Breast epithelium (tissue), 4 donors: ENCODE measurements around the gene CTDSP1. TPM values are rescaled to one million over a fixed set of nuclear protein-coding genes. Genes with fewer than 3 reads are reported as not detected.

ENCODE experiments used
- DNase-seq, 2 donors: peaks; one replicate each; pipeline ENCODE4 v3.0.0-alpha.2; 2019; ENCODE audit warnings: low spot score in 2 of 2
- H3K27ac ChIP-seq, 2 donors: fragments of 200-600 bp; sonication (generic) in 1 of 2; one replicate each; pipeline ENCODE4 v1.5.1; 2016 to 2019; ENCODE audit warnings: mild to moderate bottlenecking in 1 of 2
- H3K27me3 ChIP-seq, 2 donors: fragments of 200-600 bp; sonication (generic) in 1 of 2; one replicate each; pipeline versions ENCODE4 v1.5.1 to v1.6.0; 2017 to 2019; ENCODE audit warnings: control low read depth in 1 of 2, mild to moderate bottlenecking in 1 of 2
- H3K36me3 ChIP-seq: fragments of 200-600 bp; one replicate; pipeline ENCODE4 v1.5.1; 2019
- H3K4me1 ChIP-seq, 2 donors: fragments of 200-600 bp; sonication (generic); one replicate each; pipeline ENCODE4 v1.5.1; 2016 to 2019; ENCODE audit warnings: control low read depth in 1 of 2
- H3K4me3 ChIP-seq, 3 donors: fragments of 200-600 bp; sonication (generic); 1 replicate in 2 of 3; 2 replicates in 1 of 3; pipeline ENCODE4 v1.5.1; 2016 to 2019; ENCODE audit warnings: mild to moderate bottlenecking in 3 of 3, moderate library complexity in 2 of 3
- H3K9me3 ChIP-seq, 2 donors: fragments of 200-600 bp; sonication (generic) in 1 of 2; one replicate each; pipeline ENCODE4 v1.5.1; 2016 to 2019; ENCODE audit warnings: control low read depth in 1 of 2
- POLR2A ChIP-seq: fragments of 450-650 bp; IDR thresholded peaks from one replicate; pipeline ENCODE4 v1.6.1; 2016; ENCODE audit warnings: antibody characterized with exemption, mild to moderate bottlenecking, moderate library complexity
- POLR2AphosphoS5 ChIP-seq, 3 donors: sonication (generic); formaldehyde crosslinking; IDR thresholded peaks; one replicate each; pipeline ENCODE4 v1.6.1; 2017; ENCODE audit warnings: antibody characterized with exemption in 3 of 3
- intact Hi-C: fragments of 100-400 bp; cut with DNase I; formaldehyde crosslinking; loops from one replicate; pipeline ENCODE4 v1.15.1; 2023; ENCODE audit warnings: low total_unique reads
- total RNA-seq, 3 donors: library from RNA; depleted of rRNA; stranded (reverse); fragments of >200 nt; gene quantifications; one replicate each; pipeline ENCODE4 v1.1.0, GENCODE V29; 2016
- TF ChIP-seq, protein P1 (sequence below), 3 donors: fragments of 450-650 bp; IDR thresholded peaks; one replicate each; pipeline ENCODE4 v1.5.1; 2016 to 2017; ENCODE audit warnings: antibody characterized with exemption in 3 of 3, mild to moderate bottlenecking in 3 of 3, moderate library complexity in 3 of 3

CTDSP1 gene
- total RNA-seq, 3 donors from 2014 or later: 83.9 to 113 (median 95.9) TPM

DNA sequence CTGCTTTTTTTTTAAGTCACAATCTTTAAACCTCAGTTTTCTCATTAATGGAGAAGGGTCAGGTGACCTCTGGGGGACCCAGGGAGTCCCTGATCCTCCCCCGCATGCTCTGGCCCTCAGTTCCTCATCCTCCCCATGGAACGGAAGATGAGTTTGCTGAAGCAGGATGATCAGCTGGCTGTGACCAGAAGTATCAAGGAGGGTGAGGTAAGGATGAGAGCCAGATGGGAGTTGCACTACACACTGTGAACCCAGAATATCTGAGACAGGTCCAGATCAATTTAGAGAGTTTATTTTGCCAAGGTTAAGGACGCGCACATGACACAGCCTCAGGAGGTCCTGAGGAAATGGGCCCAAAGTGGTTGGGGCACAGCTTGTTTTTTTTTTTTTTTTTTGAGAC is 39.2 kb upstream of the CTDSP1 start:
- Histone ChIP-seq H3K4me3 (no peak overlapping the region), H3K4me1 (no peaks in the 10 kb centered on the region), H3K9me3 (no peaks in the 10 kb centered on the region), H3K27ac (no peak overlapping the region), H3K36me3 (no peaks in the 10 kb centered on the region), H3K27me3 (no peaks in the 10 kb centered on the region)
- DNase-seq: no peak
- TF ChIP-seq, protein P1, sequence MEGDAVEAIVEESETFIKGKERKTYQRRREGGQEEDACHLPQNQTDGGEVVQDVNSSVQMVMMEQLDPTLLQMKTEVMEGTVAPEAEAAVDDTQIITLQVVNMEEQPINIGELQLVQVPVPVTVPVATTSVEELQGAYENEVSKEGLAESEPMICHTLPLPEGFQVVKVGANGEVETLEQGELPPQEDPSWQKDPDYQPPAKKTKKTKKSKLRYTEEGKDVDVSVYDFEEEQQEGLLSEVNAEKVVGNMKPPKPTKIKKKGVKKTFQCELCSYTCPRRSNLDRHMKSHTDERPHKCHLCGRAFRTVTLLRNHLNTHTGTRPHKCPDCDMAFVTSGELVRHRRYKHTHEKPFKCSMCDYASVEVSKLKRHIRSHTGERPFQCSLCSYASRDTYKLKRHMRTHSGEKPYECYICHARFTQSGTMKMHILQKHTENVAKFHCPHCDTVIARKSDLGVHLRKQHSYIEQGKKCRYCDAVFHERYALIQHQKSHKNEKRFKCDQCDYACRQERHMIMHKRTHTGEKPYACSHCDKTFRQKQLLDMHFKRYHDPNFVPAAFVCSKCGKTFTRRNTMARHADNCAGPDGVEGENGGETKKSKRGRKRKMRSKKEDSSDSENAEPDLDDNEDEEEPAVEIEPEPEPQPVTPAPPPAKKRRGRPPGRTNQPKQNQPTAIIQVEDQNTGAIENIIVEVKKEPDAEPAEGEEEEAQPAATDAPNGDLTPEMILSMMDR (IDR thresholded peaks at IDR 0.05): no peak
- TF ChIP-seq POLR2A (no peak), POLR2AphosphoS5 (IDR thresholded peaks at IDR 0.05) (no peak)
- intact Hi-C loops: no loop called here

DNA sequence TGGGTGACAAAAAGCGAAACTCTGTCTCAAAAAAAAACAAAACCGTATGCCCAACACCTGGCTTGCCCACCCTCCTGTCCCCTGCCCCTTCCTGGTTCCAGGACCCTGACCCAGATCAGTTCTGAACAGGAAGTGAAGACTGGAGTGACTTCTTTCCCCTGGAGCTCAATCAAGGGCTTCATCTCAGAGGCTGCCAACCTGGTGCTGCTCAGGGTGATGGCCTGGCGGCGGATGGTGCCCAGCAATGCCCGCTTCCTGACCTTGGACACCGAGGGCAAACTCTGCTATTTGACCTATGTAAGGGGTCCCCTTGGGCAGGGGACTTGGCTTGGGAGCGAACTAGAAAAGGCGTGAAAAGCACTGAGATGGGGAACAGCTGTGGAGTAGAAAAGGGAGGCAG is 37.1 kb upstream of the CTDSP1 start:
- Histone ChIP-seq H3K4me3 (no peak overlapping the region), H3K27ac (no peak overlapping the region), H3K4me1 (no peaks in the 10 kb centered on the region), H3K27me3 (no peaks in the 10 kb centered on the region), H3K9me3 (peaks cover 0 to 7% of the 10 kb centered on the region in 2 donors), H3K36me3 (no peaks in the 10 kb centered on the region)
- no peak for TF ChIP-seq POLR2AphosphoS5 (IDR thresholded peaks at IDR 0.05)
- TF ChIP-seq, protein P1 (IDR thresholded peaks at IDR 0.05): no peak
- no peak for DNase-seq
- intact Hi-C loops: no loop called here

DNA sequence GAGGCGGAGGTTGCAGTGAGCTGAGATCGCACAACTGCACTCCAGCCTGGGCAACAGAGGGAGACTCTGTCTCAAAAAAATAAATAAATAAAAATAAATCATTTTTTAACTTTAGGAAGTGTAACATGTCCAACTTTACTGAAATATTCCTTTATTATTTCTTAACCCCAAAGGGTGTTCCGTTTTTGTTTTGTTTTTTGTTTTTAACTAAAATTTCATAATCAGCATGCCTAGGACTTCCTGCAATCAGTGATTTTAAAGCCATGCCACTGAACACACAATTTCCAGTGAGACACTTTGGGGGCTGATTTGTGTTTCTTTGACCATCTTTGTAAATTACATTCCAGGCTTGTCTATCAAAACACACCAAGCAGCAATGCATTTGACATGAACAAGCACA is 35.9 kb upstream of the CTDSP1 start:
- H3K9me3 ChIP-seq: peaks cover 0 to 7% of the 10 kb centered on the region in 2 donors
- no peaks in the 10 kb centered on the region for H3K4me1 ChIP-seq
- intact Hi-C loops: no loop called here
- H3K27ac ChIP-seq: no peak overlapping the region
- no peaks in the 10 kb centered on the region for H3K27me3 ChIP-seq
- TF ChIP-seq POLR2A: no peak
- TF ChIP-seq, protein P1 (IDR thresholded peaks at IDR 0.05): no peak
- no peak for TF ChIP-seq POLR2AphosphoS5 (IDR thresholded peaks at IDR 0.05)
- no peak overlapping the region for H3K4me3 ChIP-seq
- DNase-seq: no peak
- H3K36me3 ChIP-seq: no peaks in the 10 kb centered on the region

DNA sequence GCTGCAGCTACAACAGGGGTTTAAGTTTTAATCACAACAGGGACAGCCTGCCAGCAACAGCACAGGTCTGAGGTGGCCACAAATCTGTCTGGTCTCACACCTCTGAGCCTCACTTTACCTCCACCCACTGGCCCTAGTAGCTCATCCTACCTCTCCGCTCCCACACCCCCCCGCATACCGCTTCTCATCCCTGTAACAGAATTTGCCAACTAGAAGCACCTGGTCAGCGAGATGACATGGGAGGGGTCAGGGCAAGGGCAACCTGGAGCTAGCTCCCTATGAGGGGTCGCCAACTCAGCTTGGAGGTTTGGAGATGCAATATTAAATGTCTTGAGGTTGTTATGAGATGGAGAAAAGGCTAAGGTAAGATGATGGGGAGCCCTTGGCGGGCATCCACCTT is 35.5 kb upstream of the CTDSP1 start:
- no peak overlapping the region for H3K4me3 ChIP-seq
- no peaks in the 10 kb centered on the region for H3K36me3 ChIP-seq
- H3K27ac ChIP-seq: no peak overlapping the region
- H3K4me1 ChIP-seq: no peaks in the 10 kb centered on the region
- no peak for TF ChIP-seq POLR2A
- no peak for TF ChIP-seq POLR2AphosphoS5 (IDR thresholded peaks at IDR 0.05)
- TF ChIP-seq, protein P1 (IDR thresholded peaks at IDR 0.05): no peak
- intact Hi-C loops: no loop called here
- DNase-seq: no peak
- peaks cover 0 to 7% of the 10 kb centered on the region in 2 donors for H3K9me3 ChIP-seq
- H3K27me3 ChIP-seq: no peaks in the 10 kb centered on the region

DNA sequence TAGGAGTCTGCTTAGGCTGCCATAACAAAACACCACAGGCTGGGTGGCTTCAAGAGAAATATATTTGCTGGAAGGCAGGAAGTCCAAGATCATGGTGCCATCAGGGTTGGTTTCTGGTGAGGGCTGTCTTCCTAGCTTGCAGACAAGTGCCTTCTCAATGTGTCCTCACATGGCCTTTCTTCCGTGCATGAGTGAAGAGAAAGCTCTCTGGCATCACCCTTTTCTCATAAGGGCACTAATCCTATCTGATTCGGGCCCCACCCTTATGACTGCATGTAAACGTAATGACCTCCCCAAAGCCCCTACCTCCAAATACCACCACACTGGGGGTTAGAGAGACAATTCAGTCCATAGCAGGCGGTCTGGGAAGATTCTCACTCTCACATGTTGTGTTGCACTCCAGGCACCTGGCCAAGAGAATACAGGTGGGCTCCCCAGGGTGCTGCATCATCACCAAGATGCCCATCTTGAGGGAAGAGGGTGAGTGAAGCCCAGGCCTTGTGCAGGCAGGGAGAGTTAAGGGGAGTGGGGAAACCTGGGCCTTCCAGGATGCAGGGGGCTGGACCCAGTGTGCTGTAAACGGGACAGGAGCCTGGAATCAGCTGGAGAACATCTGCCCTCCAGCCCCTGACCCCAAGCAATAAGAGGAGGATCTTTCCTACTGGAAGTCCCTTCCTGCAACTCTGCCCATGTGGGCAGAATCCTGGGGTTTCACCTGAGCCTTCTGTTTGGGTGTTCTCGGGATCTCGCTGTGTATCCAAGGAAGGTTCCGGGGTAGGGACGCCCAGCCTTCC is 32.9 kb upstream of the CTDSP1 start:
- Histone ChIP-seq H3K4me3 (peak overlapping the region; percentile 42 to 86 (median 65)), H3K27me3 (no peaks in the 10 kb centered on the region), H3K36me3 (no peaks in the 10 kb centered on the region), H3K27ac (peak overlapping the region; percentile 93 to 99), H3K4me1 (no peaks in the 10 kb centered on the region), H3K9me3 (peaks cover 0 to 7% of the 10 kb centered on the region in 2 donors)
- no peak for DNase-seq
- intact Hi-C loops: no loop called here
- TF ChIP-seq POLR2AphosphoS5 (IDR thresholded peaks at IDR 0.05) (no peak), POLR2A (no peak)
- TF ChIP-seq, protein P1 (IDR thresholded peaks at IDR 0.05): no peak
